Measurements from ENCODE around the gene RYR3.

The RYR3 gene

GRCh38 chr15:33729653-33730052 is 418.9 kb downstream of the RYR3 start:
- DNase-seq: no peak

DNA sequence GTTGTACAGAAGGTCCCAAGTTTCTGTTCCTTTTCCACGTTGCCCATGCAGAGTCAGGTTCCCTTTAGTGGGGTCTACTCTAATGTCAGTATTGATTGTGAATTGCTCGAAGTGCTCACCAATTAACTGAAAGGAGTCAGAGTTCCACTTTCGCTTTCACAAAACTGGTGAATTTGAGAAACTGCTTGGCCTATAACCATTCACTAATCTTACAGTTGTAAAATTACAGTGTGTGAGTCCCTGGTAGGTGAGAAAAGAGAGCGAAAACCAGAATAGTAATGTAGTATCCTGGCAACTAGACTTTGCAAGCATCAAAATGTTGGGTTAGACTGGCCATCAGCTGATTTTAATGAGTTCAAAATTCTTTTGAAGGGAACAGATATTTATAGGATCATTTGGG is 420.0 kb downstream of the RYR3 start:
- DNase-seq: no peak

- no peak for DNase-seq
Measured at GRCh38 chr15:33735143-33735542, 424.4 kb downstream of the RYR3 start.

- no peak for DNase-seq
Measured at GRCh38 chr15:33735637-33736247, 425.0 kb downstream of the RYR3 start.

DNA sequence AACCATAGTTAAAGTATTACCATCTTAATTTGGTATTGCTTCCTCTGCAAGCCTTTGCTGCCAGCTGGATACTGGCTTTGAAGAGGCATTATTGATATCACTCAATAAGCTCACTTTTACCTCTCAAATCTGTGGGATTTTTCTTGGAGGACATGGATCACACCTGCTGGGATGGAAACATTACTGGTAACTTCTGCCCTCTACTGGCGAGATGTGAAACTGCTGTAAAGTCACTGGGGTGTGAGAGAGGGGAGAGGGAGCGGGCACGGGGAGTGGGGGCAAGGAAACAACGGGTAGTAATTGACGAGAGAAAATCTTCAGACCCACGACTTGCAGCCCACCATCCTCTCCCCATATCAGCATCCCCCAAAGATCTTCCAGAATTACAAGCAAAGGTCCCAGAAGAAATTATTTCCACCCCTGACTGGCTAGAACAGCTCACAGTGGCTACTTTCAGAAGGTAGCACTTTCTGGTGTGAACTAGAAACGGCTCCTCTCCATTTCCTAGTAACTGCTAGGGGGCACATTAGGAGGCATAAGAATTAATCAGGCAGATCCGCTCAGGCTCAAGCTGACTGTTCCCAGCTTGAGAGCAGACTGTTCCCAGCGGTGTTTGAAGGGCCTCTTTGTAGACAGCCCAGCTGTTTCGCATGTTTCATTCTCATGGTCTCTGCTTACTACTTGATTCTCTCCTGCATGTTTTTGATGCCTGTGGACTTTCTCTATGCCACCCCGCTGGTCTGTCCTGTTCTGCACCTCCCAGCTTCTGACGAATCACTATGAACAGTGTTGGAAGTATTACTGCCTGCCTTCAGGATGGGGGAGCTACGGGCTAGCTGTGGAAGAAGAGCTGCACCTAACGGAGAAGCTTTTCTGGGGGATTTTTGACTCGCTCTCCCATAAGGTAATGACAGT is 427.2 kb downstream of the RYR3 start:
- peak; percentile 45 to 54 for DNase-seq

DNA sequence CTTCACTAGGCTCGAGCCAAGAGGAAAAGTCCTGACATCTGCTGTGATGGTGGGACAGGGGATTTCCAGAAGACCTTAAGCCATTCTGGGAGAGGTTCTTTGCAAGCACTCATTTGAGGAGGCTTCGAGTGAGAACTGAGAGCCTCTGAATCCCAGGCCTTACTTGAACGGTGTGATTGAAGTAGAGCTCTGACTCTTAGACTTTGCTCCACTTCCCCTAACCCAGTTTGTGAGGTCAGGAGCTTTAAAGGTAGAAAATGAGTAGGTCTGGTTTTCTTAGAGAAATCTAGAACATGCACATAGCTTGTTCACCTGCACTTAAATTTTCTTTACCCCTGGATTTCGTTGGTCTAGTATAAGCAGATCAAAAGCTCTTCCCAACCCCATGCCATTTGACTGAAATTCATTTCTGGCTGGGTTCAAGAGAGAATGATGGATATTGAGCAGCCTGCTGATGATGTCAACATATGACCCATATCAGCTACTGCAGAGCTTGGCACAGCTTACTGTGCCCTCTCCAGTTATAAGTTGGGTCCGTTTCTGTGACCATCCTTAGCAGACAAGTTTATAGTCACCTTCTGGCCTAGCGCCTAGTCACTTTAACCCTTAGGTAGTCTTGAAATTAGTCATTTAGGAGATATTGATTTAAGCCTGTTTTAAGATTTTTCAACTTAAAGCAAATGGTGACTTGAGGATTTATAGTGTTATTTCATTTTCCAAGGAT is 428.3 kb downstream of the RYR3 start:
- DNase-seq: no peak

GRCh38 chr15:33742306-33742705 is 431.5 kb downstream of the RYR3 start:
- DNase-seq: no peak

GRCh38 chr15:33742800-33743199 is 432.0 kb downstream of the RYR3 start:
- no peak for DNase-seq

GRCh38 chr15:33746203-33746602 is 435.4 kb downstream of the RYR3 start:
- DNase-seq: no peak

DNA sequence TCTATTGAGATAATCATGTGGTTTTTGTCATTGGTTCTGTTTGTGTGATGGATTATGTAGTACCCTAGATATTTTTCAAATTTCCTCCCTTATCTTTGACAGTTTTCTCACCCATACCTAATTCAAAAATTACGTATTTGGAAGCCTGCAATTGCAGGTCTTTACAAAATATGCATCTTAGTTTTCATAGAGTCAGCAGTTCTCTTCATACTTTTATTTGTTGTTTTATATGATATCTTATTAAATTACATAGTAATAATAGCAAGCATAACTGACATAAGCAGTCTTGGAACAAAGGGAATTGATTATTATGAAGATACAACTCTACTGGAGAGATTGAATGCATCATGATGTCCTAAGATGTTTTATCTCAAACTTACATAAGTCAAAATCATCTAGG is 442.2 kb downstream of the RYR3 start:
- DNase-seq: no peak

GRCh38 chr15:33754242-33754641 is 443.5 kb downstream of the RYR3 start:
- no peak for DNase-seq

- DNase-seq: no peak
Measured at GRCh38 chr15:33756961-33757360, 446.2 kb downstream of the RYR3 start.

DNA sequence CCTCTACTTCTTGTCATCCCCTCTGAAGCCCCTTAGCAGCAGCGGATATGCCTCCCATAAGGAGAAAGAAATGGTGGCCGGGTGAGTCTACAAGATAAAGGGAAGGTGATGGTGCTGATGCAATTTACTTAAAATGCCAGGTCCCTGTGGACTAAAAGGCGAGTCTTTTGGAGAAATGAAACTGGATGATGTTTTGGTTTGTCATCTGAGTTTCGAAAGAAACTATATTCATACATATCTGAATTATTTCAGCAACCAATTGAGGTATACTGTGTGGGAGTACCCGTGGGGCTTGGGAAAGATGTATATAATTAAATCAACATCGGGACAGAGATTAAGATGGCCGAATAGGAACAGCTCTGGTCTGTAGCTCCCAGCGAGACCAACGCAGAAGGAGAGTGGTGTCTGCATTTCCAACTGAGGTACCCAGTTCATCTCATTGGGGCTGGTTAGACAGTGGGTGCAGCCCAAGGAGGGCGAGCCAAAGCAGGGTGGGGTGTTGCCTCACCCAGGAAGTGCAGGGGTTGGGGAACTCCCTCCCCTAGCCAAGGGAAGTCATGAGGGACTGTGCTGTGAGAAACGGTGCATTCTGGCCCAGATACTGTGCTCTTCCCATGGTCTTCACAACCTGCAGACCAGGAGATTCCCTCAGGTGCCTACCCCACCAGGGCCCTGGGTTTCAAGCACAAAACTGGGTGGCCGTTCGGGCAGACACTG is 446.9 kb downstream of the RYR3 start:
- DNase-seq: no peak

DNA sequence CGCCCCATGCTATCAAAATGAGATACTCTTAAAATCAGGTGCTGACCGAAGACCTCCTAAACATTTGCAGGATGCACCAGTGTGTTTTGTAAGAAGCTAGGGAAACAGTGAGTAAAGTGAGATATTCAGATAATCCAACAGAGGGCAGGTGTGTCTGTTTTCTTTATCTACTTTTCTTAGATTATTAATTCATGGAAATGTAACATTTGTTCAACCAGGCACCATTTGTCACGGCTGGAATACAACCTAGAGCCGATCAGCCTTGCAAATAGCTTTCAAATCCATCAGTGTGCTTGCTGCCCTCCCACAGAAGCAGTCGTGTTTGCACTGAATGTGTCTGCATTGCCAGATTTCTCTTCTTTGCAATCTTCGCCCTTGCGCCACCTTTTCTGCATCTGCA is 455.6 kb downstream of the RYR3 start:
- no peak for DNase-seq

GRCh38 chr15:33768670-33769190 is 458.0 kb downstream of the RYR3 start:
- no peak for DNase-seq

GRCh38 chr15:33773969-33774368 is 463.2 kb downstream of the RYR3 start:
- no peak for DNase-seq

DNA sequence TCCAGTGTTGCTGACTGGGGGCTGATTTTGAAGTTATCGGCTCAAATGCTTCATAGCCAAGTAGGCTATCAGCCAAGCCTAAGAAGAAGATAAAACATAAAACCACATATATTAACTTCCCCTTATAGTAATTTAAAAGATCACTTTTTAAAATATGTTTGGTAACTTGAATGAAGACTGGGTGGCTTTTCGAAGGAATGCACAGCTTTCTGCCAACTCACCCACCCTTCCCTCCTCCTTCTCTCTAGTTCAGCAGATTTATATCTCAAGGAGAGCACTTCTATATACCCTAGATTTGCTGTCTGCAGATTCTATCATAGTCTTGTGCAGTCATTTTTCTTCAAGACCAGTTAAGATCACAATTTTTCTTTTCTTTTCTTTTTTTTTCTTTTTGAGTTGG is 468.1 kb downstream of the RYR3 start:
- DNase-seq: no peak

DNA sequence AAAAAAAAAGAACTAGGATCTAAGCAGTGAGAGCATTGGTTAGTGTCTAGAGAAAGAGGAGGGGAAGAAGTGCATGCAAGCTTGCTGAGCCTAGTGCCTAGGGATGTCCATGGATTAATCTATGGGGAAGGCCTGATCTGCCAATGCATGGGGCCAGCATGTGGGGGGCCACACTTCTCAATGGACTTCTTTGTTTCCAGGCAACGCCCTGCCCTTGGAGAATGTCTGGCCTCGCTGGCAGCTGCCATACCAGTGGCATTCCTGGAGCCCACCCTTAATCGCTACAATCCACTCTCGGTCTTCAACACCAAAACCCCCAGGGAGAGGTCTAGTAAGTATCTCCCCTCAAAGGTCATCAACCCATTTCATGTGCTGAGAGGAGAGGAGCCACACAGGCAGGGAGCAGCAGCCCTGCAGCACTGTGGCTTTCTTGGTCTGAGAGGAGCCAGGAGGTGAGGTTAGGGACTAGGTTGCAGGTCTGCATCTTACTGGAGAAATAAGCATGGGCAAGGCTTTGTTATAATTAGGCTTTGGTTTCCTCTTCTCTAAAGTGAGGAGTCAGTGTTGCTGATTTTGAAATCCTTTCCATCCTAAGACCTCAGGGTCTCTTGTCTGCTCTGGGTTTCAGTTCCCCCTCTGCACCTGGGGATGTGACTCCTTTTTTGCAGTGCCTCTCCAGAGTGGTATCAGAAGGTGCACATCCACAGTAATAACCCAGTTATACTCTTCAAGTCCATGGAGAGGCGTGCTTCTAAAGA is 469.4 kb downstream of the RYR3 start:
- no peak for DNase-seq

DNA sequence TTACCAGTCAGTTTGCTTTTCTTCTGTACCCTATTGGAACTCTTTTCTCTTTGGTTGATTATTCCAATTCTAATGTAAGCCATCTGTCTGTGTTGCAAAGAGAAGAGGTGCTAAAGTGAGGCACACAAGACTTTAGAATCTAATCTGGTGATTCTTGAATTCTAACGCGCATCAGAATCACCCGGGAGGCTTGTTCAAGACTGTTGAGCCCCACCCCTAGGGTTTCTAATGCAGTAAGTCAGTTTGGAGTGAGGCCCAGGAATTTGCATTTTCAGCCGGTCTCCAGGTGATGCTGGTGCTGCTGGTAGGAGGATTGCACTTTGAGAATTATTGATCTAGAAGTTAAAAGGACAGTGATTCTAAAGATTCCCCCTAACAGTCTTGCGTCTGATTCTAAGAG is 472.2 kb downstream of the RYR3 start:
- no peak for DNase-seq

DNA sequence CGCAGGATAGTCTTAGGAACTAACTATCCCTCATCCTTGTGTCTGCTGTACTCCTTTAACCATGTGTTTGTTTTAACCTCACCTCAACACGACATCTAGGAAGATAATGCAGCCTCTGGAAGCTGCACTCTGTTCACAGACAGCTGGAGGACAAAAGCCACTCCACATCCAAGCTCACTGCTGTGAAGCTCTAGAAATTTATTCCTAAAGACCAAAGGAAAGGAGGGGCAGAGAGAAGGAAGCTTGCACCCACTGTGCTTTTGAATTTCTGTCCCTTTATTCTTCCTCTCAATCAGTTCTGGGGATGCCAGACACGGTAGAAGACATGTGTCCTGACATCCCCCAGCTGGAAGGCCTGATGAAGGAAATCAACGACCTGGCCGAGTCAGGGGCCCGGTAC is 474.6 kb downstream of the RYR3 start:
- no peak for DNase-seq

GRCh38 chr15:33788906-33789540 is 478.3 kb downstream of the RYR3 start:
- DNase-seq: no peak

GRCh38 chr15:33794453-33794852 is 483.7 kb downstream of the RYR3 start:
- DNase-seq: no peak

All from activated CD4-positive, alpha-beta T cell treated with anti-CD3 and anti-CD28 coated beads, Interleukin-2, amount 50 U/mL, for 48 hours (primary cell).